ENCODE data around the gene IQCF2.
"Not testable (repeated sequence)": the region's sequence is repeated elsewhere in the genome, so short reads cannot be mapped to it uniquely, and the experiment has no call there.

GRCh38 chr3:51855411-51855810 is 6.0 kb upstream of the IQCF2 start:
- TF ChIP-seq CTCF (IDR thresholded peaks at IDR 0.05); ZFX (IDR thresholded peaks at IDR 0.05; ENCODE audit: borderline replicate concordance): not testable (repeated sequence)

Measured in 22Rv1 (cell line).